GM12878 (cell line): ENCODE measurements around the gene MEGF11. TPM values are rescaled to one million over a fixed set of nuclear protein-coding genes. Genes with fewer than 3 reads are reported as not detected.

Experiments used
- ATAC-seq: fragments of 200-7000 bp; cut with Tn5 transposase; 3 replicates; pipeline ENCODE4 v1.9.1; 2020; ENCODE audit warnings: mild to moderate bottlenecking, moderate library complexity
- BruUV-seq: library from RNA; stranded (reverse); fragments of 400-500 nt; replicated peaks from 2 replicates; lab custom pipeline; 2021; lab: Mats Ljungman, UMichigan
- CTCF ChIA-PET: fragments of 300-600 bp; sonication (Branson Sonifier 250); formaldehyde crosslinking; extraction: SDS; loops from one replicate; lab custom pipeline; 2021; ENCODE audit warnings: inconsistent platforms; lab: Yijun Ruan, JAX
- POLR2A ChIA-PET: fragments of 350-600 bp; formaldehyde crosslinking; extraction: SDS; loops from one replicate; lab custom pipeline; 2021; ENCODE audit warnings: inconsistent platforms; lab: Charles Lee
- RAD21 ChIA-PET: fragments of 300-600 bp; sonication (Branson Sonifier 250); formaldehyde crosslinking; loops from one replicate; lab custom pipeline; 2023; ENCODE audit warnings: antibody characterized with exemption; ENCODE audit not compliant: unreplicated experiment; lab: Charles Lee
- SMC1A ChIA-PET: fragments of 300-600 bp; sonication (Branson Sonifier 250); formaldehyde crosslinking; loops from one replicate; lab custom pipeline; 2023; ENCODE audit not compliant: unreplicated experiment, uncharacterized antibody; lab: Charles Lee
- DNase-seq: peaks from one replicate; pipeline ENCODE4 v3.0.0-alpha.2; 2011; ENCODE audit warnings: low read depth, low spot score
- FAIRE-seq: peaks from 3 replicates; lab custom pipeline; 2011; peaks lifted over from hg19 to GRCh38; lab: Jason Lieb, UNC
- H2AFZ ChIP-seq: 2 replicates; pipeline ENCODE4 v1.6.0; 2011; ENCODE audit warnings: low read depth, low read length, control low read depth; ENCODE audit not compliant: control insufficient read depth
- H3K27ac ChIP-seq: 2 replicates; pipeline ENCODE4 v1.5.1; 2011; ENCODE audit warnings: control low read depth; ENCODE audit not compliant: control insufficient read depth, insufficient read depth
- H3K27me3 ChIP-seq, 2 experiments: replicated peaks in 1 of 2; 2 replicates each; pipeline versions ENCODE4 v1.6.0 to v1.6.1; 2011; ENCODE audit warnings: low read length in 1 of 2; ENCODE audit not compliant: control insufficient read depth in 2 of 2, insufficient read depth in 2 of 2
- H3K36me3 ChIP-seq, 2 experiments: 2 replicates each; pipeline ENCODE4 v1.5.1; 2011; ENCODE audit warnings: low read length in 1 of 2; ENCODE audit not compliant: control insufficient read depth in 2 of 2, insufficient read depth in 2 of 2
- H3K4me1 ChIP-seq: 2 replicates; pipeline ENCODE4 v1.6.1; 2011; ENCODE audit warnings: mild to moderate bottlenecking, low read length, moderate library complexity, mixed read lengths; ENCODE audit not compliant: control insufficient read depth, insufficient read depth
- H3K4me2 ChIP-seq: 2 replicates; pipeline ENCODE4 v1.6.0; 2011; ENCODE audit warnings: control low read depth; ENCODE audit not compliant: control insufficient read depth, insufficient read depth
- H3K4me3 ChIP-seq: fragments of 200-600 bp; sonication (generic); 2 replicates; pipeline ENCODE4 v1.5.1; 2016
- H3K79me2 ChIP-seq: 2 replicates; pipeline ENCODE4 v1.6.0; 2011; ENCODE audit warnings: low read length; ENCODE audit not compliant: control insufficient read depth, insufficient read depth
- H3K9ac ChIP-seq: 2 replicates; pipeline ENCODE4 v1.8.0; 2011; ENCODE audit warnings: low read length, control low read depth, mixed read lengths; ENCODE audit not compliant: control insufficient read depth, insufficient read depth
- H3K9me3 ChIP-seq: replicated peaks from 3 replicates; pipeline ENCODE4 v1.5.1; 2011; ENCODE audit warnings: mild to moderate bottlenecking, low read length; ENCODE audit not compliant: control insufficient read depth, insufficient read depth
- H4K20me1 ChIP-seq: 2 replicates; pipeline ENCODE4 v1.6.0; 2011; ENCODE audit not compliant: control insufficient read depth, insufficient read depth
- ATF7 ChIP-seq: fragments of 450-650 bp; IDR thresholded peaks from 2 replicates; pipeline ENCODE4 v1.6.1; 2016; ENCODE audit warnings: low read depth, mild to moderate bottlenecking
- BCL11A ChIP-seq: IDR thresholded peaks from 2 replicates; pipeline ENCODE4 v1.6.1; 2011; ENCODE audit warnings: low read depth, low read length
- CHD1 ChIP-seq: IDR thresholded peaks from 2 replicates; pipeline ENCODE4 v1.6.1; 2012; ENCODE audit warnings: low read depth, low read length, improper control_type of control experiment
- DPF2 ChIP-seq: fragments of 450-650 bp; IDR thresholded peaks from 2 replicates; pipeline ENCODE4 v1.6.1; 2017; ENCODE audit warnings: mild to moderate bottlenecking
- IKZF1 ChIP-seq: fragments of 450-650 bp; conservative IDR thresholded peaks from 2 replicates; pipeline ENCODE4 v1.6.1; 2017; ENCODE audit warnings: antibody characterized with exemption, mild to moderate bottlenecking
- IKZF2 ChIP-seq, 2 experiments: fragments of 450-650 bp; IDR thresholded peaks; 2 replicates each; pipeline ENCODE4 v1.6.1; 2017; ENCODE audit warnings: mild to moderate bottlenecking in 2 of 2, moderate library complexity in 2 of 2
- JUNB ChIP-seq: IDR thresholded peaks from 2 replicates; pipeline ENCODE4 v1.6.1; 2016; ENCODE audit warnings: antibody characterized with exemption, mild to moderate bottlenecking
- MEF2B ChIP-seq: fragments of 450-650 bp; IDR thresholded peaks from 2 replicates; pipeline ENCODE4 v1.6.1; 2018; ENCODE audit warnings: mild to moderate bottlenecking, moderate library complexity; ENCODE audit not compliant: partially characterized antibody, poor library complexity, severe bottlenecking
- MTA2 ChIP-seq: fragments of 450-650 bp; IDR thresholded peaks from 2 replicates; pipeline ENCODE4 v1.6.1; 2016; ENCODE audit warnings: low read depth, mild to moderate bottlenecking, moderate library complexity
- NFIC ChIP-seq: IDR thresholded peaks from 2 replicates; pipeline ENCODE4 v1.6.1; 2012; ENCODE audit warnings: low read depth, mild to moderate bottlenecking, inconsistent platforms, low read length, moderate library complexity
- SPI1 ChIP-seq: IDR thresholded peaks from 2 replicates; pipeline ENCODE4 v1.6.1; 2011; ENCODE audit warnings: low read depth, mild to moderate bottlenecking, low read length, moderate library complexity, borderline replicate concordance; ENCODE audit not compliant: insufficient read depth
- TAF1 ChIP-seq: IDR thresholded peaks from 2 replicates; pipeline ENCODE4 v1.6.1; 2011; ENCODE audit warnings: mild to moderate bottlenecking, low read depth, low read length, borderline replicate concordance
- TBL1XR1 ChIP-seq: IDR thresholded peaks from 2 replicates; pipeline ENCODE4 v1.6.1; 2012; ENCODE audit warnings: low read depth, low read length, improper control_type of control experiment
- WGBS: methylation state at CpG from one replicate; pipeline ENCODE4 v1.1.6; 2016; ENCODE audit warnings: low lambda C conversion rate; ENCODE audit not compliant: insufficient replicate concordance, insufficient coverage; ENCODE audit errors: missing lambda C conversion rate; 5-methylcytosine and 5-hydroxymethylcytosine counted together
- in situ Hi-C: fragments of 300-500 bp; cut with MboI; formaldehyde crosslinking; loops from 9 replicates; pipeline ENCODE4 v1.14.3; 2018; ENCODE audit warnings: mixed read lengths
- intact Hi-C: fragments of 100-400 bp; cut with micrococcal nuclease; formaldehyde crosslinking; loops from one replicate; pipeline ENCODE4 v1.14.2; 2022; ENCODE audit not compliant: unreplicated experiment
- polyA plus RNA-seq, 11 experiments: library from polyadenylated mRNA; depleted of rRNA in 4 of 11; unstranded in 6 of 11; stranded (reverse) in 5 of 11; fragments of >200 nt; fragmentation: Nextera tagmentation in 4 of 11; fragmentation: Illumina TruSeq in 1 of 11; extraction: Ambion mirVana in 4 of 11; extraction: Trizol in 1 of 11; gene quantifications; 1 replicate in 1 of 11; 2 replicates in 10 of 11; pipeline versions ENCODE4 v1.2.1 to v1.2.3, GENCODE V29; 2011 to 2016; ENCODE audit warnings: inconsistent platforms in 2 of 11, missing spikeins in 2 of 11, low read depth in 1 of 11
- total RNA-seq, 4 experiments: library from RNA; depleted of rRNA in 3 of 4; stranded (reverse); fragments of >200 nt in 3 of 4; fragmentation: Illumina TruSeq in 1 of 4; extraction: Trizol in 1 of 4; gene quantifications; 2 replicates each; pipeline versions ENCODE4 v1.2.1 to v1.2.3, GENCODE V29; 2013 to 2021
- TF ChIP-seq, protein P1 (sequence below): fragments of 450-650 bp; IDR thresholded peaks from 2 replicates; pipeline ENCODE4 v1.6.1; 2017; ENCODE audit warnings: low read depth, mild to moderate bottlenecking, moderate library complexity
- TF ChIP-seq, protein P2 (sequence below): fragments of 450-650 bp; IDR thresholded peaks from 2 replicates; pipeline ENCODE4 v1.6.1; 2016; ENCODE audit warnings: mild to moderate bottlenecking

The MEGF11 gene
- total and polyA plus RNA-seq, 10 of the 15 experiments (the other 5 are each of a cell fraction or from before 2014, with no cell fraction given) = 0.03 to 1.7 (median 0.49) TPM

DNA sequence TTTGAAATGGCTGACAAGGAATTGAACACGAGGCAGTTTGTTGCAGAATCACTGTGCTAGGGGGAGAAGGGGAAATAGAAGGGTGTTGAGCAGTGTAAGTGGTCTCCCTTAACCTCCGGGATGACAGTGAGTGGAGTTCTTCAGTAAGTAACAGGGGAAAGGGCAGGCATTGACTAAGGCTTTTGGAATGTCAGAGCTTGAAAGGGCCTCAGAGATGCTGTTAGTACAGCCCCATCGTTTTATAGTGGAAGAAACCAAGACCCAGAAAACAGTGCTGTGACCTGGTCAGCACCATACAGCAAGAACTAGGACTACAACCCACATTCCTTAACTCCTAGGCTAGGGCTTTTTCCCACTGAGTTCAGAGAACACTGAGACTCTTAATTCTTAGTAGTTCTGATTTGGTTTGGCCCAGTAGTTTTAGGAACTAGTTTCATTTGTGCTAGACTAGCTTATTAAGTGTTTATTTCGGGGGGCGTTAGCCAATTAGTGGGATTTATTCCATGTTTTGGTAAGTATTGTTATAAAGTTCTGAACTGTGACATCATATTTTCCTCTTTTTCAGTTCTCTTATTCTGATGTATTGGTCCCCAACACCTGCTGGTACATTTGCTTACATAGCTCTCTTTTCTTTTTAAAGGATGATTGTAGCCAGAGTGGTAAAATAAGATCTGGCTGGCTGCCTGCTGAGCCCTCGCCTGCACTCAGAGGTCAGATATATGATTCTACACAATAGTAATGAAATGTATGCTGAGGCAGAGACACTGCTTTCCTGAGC is 350.1 kb downstream of the MEGF11 start:
- no peaks in the 10 kb centered on the region for H3K9me3 ChIP-seq
- no TSS peak for BruUV-seq
- H3K4me2 ChIP-seq = no peak overlapping the region
- H2AFZ ChIP-seq = no peak overlapping the region
- H3K79me2 ChIP-seq = no peaks in the 10 kb centered on the region
- TF ChIP-seq IKZF2 (IDR thresholded peaks at IDR 0.05) = peak; percentile 90 to 92
- TF ChIP-seq IKZF1 = peak; percentile 90
- TF ChIP-seq BCL11A = peak; percentile 43; the same call in 1 of the 2 replicates
- TF ChIP-seq JUNB = peak; percentile 13; the same call in 1 of the 2 replicates
- peak; percentile 52 for TF ChIP-seq SPI1
- TF ChIP-seq DPF2 = peak; percentile 76
- TF ChIP-seq MTA2 = peak; percentile 94
- TF ChIP-seq, protein P1, sequence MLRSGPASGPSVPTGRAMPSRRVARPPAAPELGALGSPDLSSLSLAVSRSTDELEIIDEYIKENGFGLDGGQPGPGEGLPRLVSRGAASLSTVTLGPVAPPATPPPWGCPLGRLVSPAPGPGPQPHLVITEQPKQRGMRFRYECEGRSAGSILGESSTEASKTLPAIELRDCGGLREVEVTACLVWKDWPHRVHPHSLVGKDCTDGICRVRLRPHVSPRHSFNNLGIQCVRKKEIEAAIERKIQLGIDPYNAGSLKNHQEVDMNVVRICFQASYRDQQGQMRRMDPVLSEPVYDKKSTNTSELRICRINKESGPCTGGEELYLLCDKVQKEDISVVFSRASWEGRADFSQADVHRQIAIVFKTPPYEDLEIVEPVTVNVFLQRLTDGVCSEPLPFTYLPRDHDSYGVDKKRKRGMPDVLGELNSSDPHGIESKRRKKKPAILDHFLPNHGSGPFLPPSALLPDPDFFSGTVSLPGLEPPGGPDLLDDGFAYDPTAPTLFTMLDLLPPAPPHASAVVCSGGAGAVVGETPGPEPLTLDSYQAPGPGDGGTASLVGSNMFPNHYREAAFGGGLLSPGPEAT = peak; percentile 67; the same call in 1 of the 2 replicates
- TF ChIP-seq, protein P2, sequence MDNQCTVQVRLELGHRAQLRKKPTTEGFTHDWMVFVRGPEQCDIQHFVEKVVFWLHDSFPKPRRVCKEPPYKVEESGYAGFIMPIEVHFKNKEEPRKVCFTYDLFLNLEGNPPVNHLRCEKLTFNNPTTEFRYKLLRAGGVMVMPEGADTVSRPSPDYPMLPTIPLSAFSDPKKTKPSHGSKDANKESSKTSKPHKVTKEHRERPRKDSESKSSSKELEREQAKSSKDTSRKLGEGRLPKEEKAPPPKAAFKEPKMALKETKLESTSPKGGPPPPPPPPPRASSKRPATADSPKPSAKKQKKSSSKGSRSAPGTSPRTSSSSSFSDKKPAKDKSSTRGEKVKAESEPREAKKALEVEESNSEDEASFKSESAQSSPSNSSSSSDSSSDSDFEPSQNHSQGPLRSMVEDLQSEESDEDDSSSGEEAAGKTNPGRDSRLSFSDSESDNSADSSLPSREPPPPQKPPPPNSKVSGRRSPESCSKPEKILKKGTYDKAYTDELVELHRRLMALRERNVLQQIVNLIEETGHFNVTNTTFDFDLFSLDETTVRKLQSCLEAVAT = no peak
- TF ChIP-seq TBL1XR1 = no peak
- TF ChIP-seq NFIC = peak; percentile 40; the same call in 1 of the 2 replicates
- TF ChIP-seq CHD1 = no peak
- TF ChIP-seq MEF2B = peak; percentile 52
- TF ChIP-seq ATF7 = peak; percentile 93
- TF ChIP-seq TAF1 = no peak
- CTCF ChIA-PET = interaction anchor here (0.6 to 3.2 kb wide), 14 partner anchors 9 to 293 kb away, joined by 3 to 30 read pairs (median 4); partner anchors contain the start of genes INTS14 and RAB11A
- in situ Hi-C loops (no loop called here), intact Hi-C loops (no loop called here)
- POLR2A ChIA-PET = interaction anchor here (0.7 to 2.5 kb wide), 8 partner anchors 10 to 34 kb away, joined by 3 to 23 read pairs (median 6); partner anchors contain the start of gene RAB11A
- no peak overlapping the region for H3K4me3 ChIP-seq
- ATAC-seq (peak; percentile 69), FAIRE-seq (no peak), DNase-seq (no peak)
- no peaks in the 10 kb centered on the region for H4K20me1 ChIP-seq
- H3K27me3 ChIP-seq = no peaks in the 10 kb centered on the region
- H3K9ac ChIP-seq = no peak overlapping the region
- peak overlapping the region; percentile 63 for H3K27ac ChIP-seq
- RAD21 ChIA-PET = interaction anchor here (0.6 to 3.8 kb wide), 15 partner anchors 8 to 774 kb away, joined by 3 to 57 read pairs (median 4); partner anchors contain the start of gene RAB11A
- peaks cover 27% of the 10 kb centered on the region for H3K4me1 ChIP-seq
- 89% methylated on average over 6 of the region's 6 CpGs for WGBS
- peaks cover 2 to 24% of the 10 kb centered on the region in 2 experiments for H3K36me3 ChIP-seq
- SMC1A ChIA-PET = interaction anchor here (0.6 to 7.6 kb wide), 14 partner anchors 12 to 1882 kb away, joined by 3 to 70 read pairs (median 4); partner anchors contain the start of gene RAB11A
